Stomach (tissue), 9 donors: ENCODE results near the gene EMC1. TPM values are rescaled to one million over a fixed set of nuclear protein-coding genes. Genes with fewer than 3 reads are reported as not detected.

Experiments used
- DNase-seq, 2 donors: peaks; one replicate each; pipeline versions ENCODE4 v3.0.0 to v3.0.0-alpha.2; 2013 to 2019
- H3K27ac ChIP-seq, 5 donors: fragments of 200-600 bp in 4 of 5; sonication (generic) in 4 of 5; one replicate each; pipeline ENCODE4 v1.5.1; 2013 to 2019; ENCODE audit warnings: mild to moderate bottlenecking in 1 of 5, moderate library complexity in 1 of 5
- H3K27me3 ChIP-seq, 3 donors: fragments of 200-600 bp; sonication (generic); one replicate each; pipeline ENCODE4 v1.5.1; 2017 to 2019; ENCODE audit warnings: mixed run types in 1 of 3
- H3K36me3 ChIP-seq, 4 donors: fragments of 200-600 bp; sonication (generic); 1 replicate in 3 of 4; 2 replicates in 1 of 4; pipeline ENCODE4 v1.5.1; 2016 to 2019
- H3K4me1 ChIP-seq, 4 donors: fragments of 200-600 bp; sonication (generic); one replicate each; pipeline ENCODE4 v1.5.1; 2016 to 2019
- H3K4me3 ChIP-seq, 4 donors: fragments of 200-600 bp; sonication (generic) in 3 of 4; one replicate each; pipeline ENCODE4 v1.5.1; 2016 to 2019; ENCODE audit warnings: mild to moderate bottlenecking in 1 of 4
- H3K9me3 ChIP-seq, 4 donors: fragments of 200-600 bp; sonication (generic); one replicate each; pipeline ENCODE4 v1.5.1; 2016 to 2019
- CTCF ChIP-seq, 7 experiments: fragments of 450-650 bp in 4 of 7; fragments of 200-600 bp in 3 of 7; sonication (generic) in 3 of 7; IDR thresholded peaks; one replicate each; pipeline ENCODE4 v1.5.1; 2016 to 2019; ENCODE audit warnings: antibody characterized with exemption in 7 of 7, control low read depth in 2 of 7, mild to moderate bottlenecking in 1 of 7
- EP300 ChIP-seq: sonication (generic); formaldehyde crosslinking; IDR thresholded peaks from one replicate; pipeline ENCODE4 v1.6.1; 2017; ENCODE audit warnings: antibody characterized with exemption
- POLR2A ChIP-seq, 4 donors: fragments of 450-650 bp; IDR thresholded peaks; one replicate each; pipeline ENCODE4 v1.6.1; 2016; ENCODE audit warnings: antibody characterized with exemption in 4 of 4, control low read depth in 2 of 4, mild to moderate bottlenecking in 1 of 4, moderate library complexity in 1 of 4
- POLR2AphosphoS5 ChIP-seq, 3 donors: sonication (generic); formaldehyde crosslinking; IDR thresholded peaks; one replicate each; pipeline ENCODE4 v1.6.1; 2016; ENCODE audit warnings: antibody characterized with exemption in 3 of 3
- WGBS, 5 donors: extraction: QIAGEN DNeasy Blood & Tissue Kit in 3 of 5; methylation state at CpG; one replicate each; pipeline versions ENCODE4 v1.1.5 to v1.1.7; 2013 to 2018; 5-methylcytosine and 5-hydroxymethylcytosine counted together
- intact Hi-C: fragments of 100-400 bp; cut with DNase I; formaldehyde crosslinking; loops from one replicate; pipeline ENCODE4 v1.15.1; 2023; ENCODE audit warnings: low total_unique reads
- polyA plus RNA-seq, 3 donors: library from polyadenylated mRNA; stranded (reverse); fragments of 200-250 nt; gene quantifications; one replicate each; pipeline ENCODE4 v1.2.3, GENCODE V29; 2013
- total RNA-seq, 5 donors: library from RNA; depleted of rRNA; stranded (reverse); fragments of >200 nt; gene quantifications; one replicate each; pipeline versions ENCODE4 v1.1.0 to v1.2.3, GENCODE V29; 2014 to 2016
- donor health status: healthy with polysubstance abuse.
- donor health status: Bipolar disorder and iron deficiency.
- donor health status: healthy.

EMC1 gene
- total and polyA plus RNA-seq, 8 donors = 4.5 to 94.1 (median 34.4) TPM

- Histone ChIP-seq H3K4me1 (peaks cover 51 to 97% (median 73%) of the 10 kb centered on the region in 4 donors), H3K27ac (peak overlapping the region in 4 of 5 donors; percentile 6 to 98 (median 50)), H3K27me3 (no peaks in the 10 kb centered on the region), H3K4me3 (no peak overlapping the region), H3K9me3 (no peaks in the 10 kb centered on the region), H3K36me3 (peaks cover 17 to 32% (median 31%) of the 10 kb centered on the region in 4 donors)
- intact Hi-C loops = no loop called here
- TF ChIP-seq POLR2A (IDR thresholded peaks at IDR 0.05) (no peak), POLR2AphosphoS5 (IDR thresholded peaks at IDR 0.05) (peak in 1 of 3 donors; percentile 65)
- WGBS, 5 donors = 41 to 60% (median 51%) methylated on average over 2 of the region's 2 CpGs
- peak in 1 of 2 donors; percentile 35 for DNase-seq
Observed at GRCh38 chr1:19203440-19203839, 47.9 kb downstream of the EMC1 start.

GRCh38 chr1:19202396-19202795 is 48.9 kb downstream of the EMC1 start:
- H3K9me3 ChIP-seq = no peaks in the 10 kb centered on the region
- H3K4me3 ChIP-seq = no peak overlapping the region
- peaks cover 43 to 86% (median 64%) of the 10 kb centered on the region in 4 donors for H3K4me1 ChIP-seq
- H3K27ac ChIP-seq = peak overlapping the region in 2 of 5 donors; percentile 52 to 98
- no peak for DNase-seq
- peaks cover 26 to 43% (median 41%) of the 10 kb centered on the region in 4 donors for H3K36me3 ChIP-seq
- 56 to 72% (median 68%) methylated on average over 3 of the region's 3 CpGs for WGBS, 5 donors
- no peaks in the 10 kb centered on the region for H3K27me3 ChIP-seq
- intact Hi-C loops = no loop called here
- TF ChIP-seq CTCF (IDR thresholded peaks at IDR 0.05) = no peak
- no peak for TF ChIP-seq EP300
- no peak for TF ChIP-seq POLR2A (IDR thresholded peaks at IDR 0.05)
- TF ChIP-seq POLR2AphosphoS5 (IDR thresholded peaks at IDR 0.05) = no peak

- H3K27ac ChIP-seq = no peak overlapping the region
- H3K9me3 ChIP-seq = no peaks in the 10 kb centered on the region
- 56 to 74% (median 70%) methylated on average over 4 of the region's 4 CpGs for WGBS, 5 donors
- H3K27me3 ChIP-seq = no peaks in the 10 kb centered on the region
- H3K4me3 ChIP-seq = no peak overlapping the region
- DNase-seq = no peak
- intact Hi-C loops = no loop called here
- TF ChIP-seq EP300 (no peak), CTCF (IDR thresholded peaks at IDR 0.05) (no peak), POLR2A (IDR thresholded peaks at IDR 0.05) (no peak)
- H3K36me3 ChIP-seq = peaks cover 45 to 66% (median 64%) of the 10 kb centered on the region in 4 donors
- H3K4me1 ChIP-seq = peaks cover 27 to 63% (median 44%) of the 10 kb centered on the region in 4 donors
Observed at GRCh38 chr1:19199969-19200604, 51.2 kb downstream of the EMC1 start.

GRCh38 chr1:19199329-19199968 is 51.9 kb downstream of the EMC1 start:
- DNase-seq = peak in 1 of 2 donors; percentile 11
- Histone ChIP-seq H3K36me3 (peaks cover 49 to 72% (median 70%) of the 10 kb centered on the region in 4 donors), H3K27ac (no peak overlapping the region), H3K4me1 (peaks cover 27 to 57% (median 41%) of the 10 kb centered on the region in 4 donors), H3K9me3 (no peaks in the 10 kb centered on the region), H3K4me3 (no peak overlapping the region), H3K27me3 (no peaks in the 10 kb centered on the region)
- intact Hi-C loops = no loop called here
- WGBS, 5 donors = 81 to 87% (median 85%) methylated on average over 4 of the region's 4 CpGs
- TF ChIP-seq POLR2A (IDR thresholded peaks at IDR 0.05) (no peak), CTCF (IDR thresholded peaks at IDR 0.05) (no peak), POLR2AphosphoS5 (IDR thresholded peaks at IDR 0.05) (no peak)
